Measurements from ENCODE around the gene UBA1. TPM values are rescaled to one million over a fixed set of nuclear protein-coding genes. Genes with fewer than 3 reads are reported as not detected.

Gene UBA1
- total and polyA plus RNA-seq, 9 donors: 90.0 to 196 (median 155) TPM

GRCh38 chrX:47200385-47201150, 6.9 kb downstream of the UBA1 start:
- 69 to 87% (median 85%) methylated on average over 9 of the region's 9 CpGs for WGBS, 3 donors
- Histone ChIP-seq H3K27ac (no peak overlapping the region), H3K36me3 (no peaks in the 10 kb centered on the region), H3K9me3 (no peaks in the 10 kb centered on the region), H3K27me3 (no peaks in the 10 kb centered on the region), H3K4me3 (no peak overlapping the region), H3K4me1 (ENCODE audit: insufficient read depth) (peaks cover 1% of the 10 kb centered on the region)
- no peak for DNase-seq
- intact Hi-C loops (cut with DNase I): no loop called here
- TF ChIP-seq EP300 (IDR thresholded peaks at IDR 0.05) (no peak), POLR2A (IDR thresholded peaks at IDR 0.05) (no peak), CTCF (IDR thresholded peaks at IDR 0.05) (no peak)

- Histone ChIP-seq H3K27ac (no peak overlapping the region), H3K4me3 (no peak overlapping the region), H3K4me1 (ENCODE audit: insufficient read depth) (no peaks in the 10 kb centered on the region), H3K27me3 (no peaks in the 10 kb centered on the region), H3K9me3 (no peaks in the 10 kb centered on the region), H3K36me3 (no peaks in the 10 kb centered on the region)
- intact Hi-C loops (cut with DNase I): no loop called here
- no peak for DNase-seq
- TF ChIP-seq CTCF (IDR thresholded peaks at IDR 0.05) (no peak), EP300 (IDR thresholded peaks at IDR 0.05) (no peak), POLR2A (IDR thresholded peaks at IDR 0.05) (no peak)
- 80 to 95% (median 82%) methylated on average over 8 to 9 of the region's 9 CpGs for WGBS, 3 donors
Observed at GRCh38 chrX:47201345-47201944, 7.8 kb downstream of the UBA1 start.

GRCh38 chrX:47202316-47202715, 8.7 kb downstream of the UBA1 start:
- Histone ChIP-seq H3K27me3 (no peaks in the 10 kb centered on the region), H3K9me3 (no peaks in the 10 kb centered on the region), H3K4me3 (no peak overlapping the region), H3K27ac (no peak overlapping the region), H3K36me3 (no peaks in the 10 kb centered on the region), H3K4me1 (ENCODE audit: insufficient read depth) (no peaks in the 10 kb centered on the region)
- WGBS, 3 donors: 91 to 95% (median 93%) methylated on average over 11 of the region's 11 CpGs
- DNase-seq: no peak
- TF ChIP-seq POLR2A (IDR thresholded peaks at IDR 0.05) (no peak), CTCF (IDR thresholded peaks at IDR 0.05) (no peak), EP300 (IDR thresholded peaks at IDR 0.05) (no peak)
- intact Hi-C loops (cut with DNase I): no loop called here

GRCh38 chrX:47202877-47203276, 9.2 kb downstream of the UBA1 start:
- no peak overlapping the region for H3K4me3 ChIP-seq
- H3K4me1 ChIP-seq (ENCODE audit: insufficient read depth): no peaks in the 10 kb centered on the region
- no peaks in the 10 kb centered on the region for H3K9me3 ChIP-seq
- H3K27me3 ChIP-seq: no peaks in the 10 kb centered on the region
- H3K27ac ChIP-seq: no peak overlapping the region
- no peaks in the 10 kb centered on the region for H3K36me3 ChIP-seq
- WGBS, 3 donors: 68 to 88% (median 72%) methylated on average over 4 of the region's 4 CpGs
- intact Hi-C loops (cut with DNase I): no loop called here
- TF ChIP-seq POLR2A (IDR thresholded peaks at IDR 0.05) (no peak), EP300 (IDR thresholded peaks at IDR 0.05) (no peak), CTCF (IDR thresholded peaks at IDR 0.05) (no peak)
- no peak for DNase-seq
